Measurements from ENCODE around the gene TRIM59. TPM values are rescaled to one million over a fixed set of nuclear protein-coding genes. Genes with fewer than 3 reads are reported as not detected.

TRIM59 gene
- total and polyA plus RNA-seq, 2 experiments from 2014 or later: 11.1 to 15.5 TPM

DNA sequence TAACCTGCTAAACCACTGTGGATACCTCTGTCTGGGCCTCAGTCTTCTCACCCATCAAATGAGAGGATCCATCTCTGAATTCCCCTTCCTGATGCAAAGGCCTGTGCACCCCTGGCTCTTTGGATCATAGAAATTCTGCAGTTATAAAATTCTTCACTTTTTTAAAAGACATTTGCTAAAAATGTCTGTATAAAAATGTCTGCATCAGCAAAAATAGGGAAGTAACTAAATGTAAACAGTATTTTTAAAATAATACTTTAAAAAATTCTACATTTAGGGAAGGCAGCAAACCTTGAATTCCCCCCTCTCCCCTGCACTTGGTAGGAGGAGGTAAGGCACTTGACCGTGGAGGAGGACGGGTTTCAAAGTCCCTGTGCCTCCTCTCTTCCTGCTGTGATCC is 25.6 kb upstream of the TRIM59 start:
- no peaks in the 10 kb centered on the region for H3K36me3 ChIP-seq
- DNase-seq (ENCODE audit: low read depth in 1 of 2, low spot score in 1 of 2): no peak
- H3K4me1 ChIP-seq (ENCODE audit: low read depth): no peaks in the 10 kb centered on the region
- H3K27ac ChIP-seq: no peak overlapping the region
- no peaks in the 10 kb centered on the region for H3K9me3 ChIP-seq (ENCODE audit: low read depth)
- no peak for TF ChIP-seq CTCF (IDR thresholded peaks at IDR 0.05; ENCODE audit: low read depth, low read length)
- H3K4me3 ChIP-seq: no peak overlapping the region
- H3K27me3 ChIP-seq: no peaks in the 10 kb centered on the region

DNA sequence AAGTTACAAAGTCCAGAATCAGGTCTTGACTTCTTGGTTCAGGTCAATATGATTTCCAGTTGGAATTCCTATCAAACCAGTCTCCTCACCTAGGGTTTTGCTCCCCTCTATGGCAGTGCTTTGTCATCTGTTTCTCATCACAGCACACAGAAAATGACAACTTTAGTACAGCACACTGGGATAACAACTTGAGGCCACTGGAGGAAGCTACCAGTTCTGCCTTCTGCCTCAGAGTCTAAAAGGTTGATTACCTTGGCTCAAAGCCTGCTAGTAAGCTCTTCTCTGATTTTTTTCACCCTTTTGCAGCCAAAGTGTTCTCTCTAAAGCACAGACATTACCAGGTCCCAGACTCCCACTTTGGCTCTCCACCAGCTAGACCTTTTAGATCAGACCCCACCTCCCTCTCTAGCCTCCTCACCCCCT is 24.8 kb upstream of the TRIM59 start:
- Histone ChIP-seq H3K4me1 (ENCODE audit: low read depth) (no peaks in the 10 kb centered on the region), H3K27ac (no peak overlapping the region), H3K4me3 (no peak overlapping the region), H3K9me3 (ENCODE audit: low read depth) (no peaks in the 10 kb centered on the region), H3K36me3 (no peaks in the 10 kb centered on the region), H3K27me3 (no peaks in the 10 kb centered on the region)
- DNase-seq (ENCODE audit: low read depth in 1 of 2, low spot score in 1 of 2): peak in 1 of 2 donors; percentile 49
- no peak for TF ChIP-seq CTCF (IDR thresholded peaks at IDR 0.05; ENCODE audit: low read depth, low read length)

DNA sequence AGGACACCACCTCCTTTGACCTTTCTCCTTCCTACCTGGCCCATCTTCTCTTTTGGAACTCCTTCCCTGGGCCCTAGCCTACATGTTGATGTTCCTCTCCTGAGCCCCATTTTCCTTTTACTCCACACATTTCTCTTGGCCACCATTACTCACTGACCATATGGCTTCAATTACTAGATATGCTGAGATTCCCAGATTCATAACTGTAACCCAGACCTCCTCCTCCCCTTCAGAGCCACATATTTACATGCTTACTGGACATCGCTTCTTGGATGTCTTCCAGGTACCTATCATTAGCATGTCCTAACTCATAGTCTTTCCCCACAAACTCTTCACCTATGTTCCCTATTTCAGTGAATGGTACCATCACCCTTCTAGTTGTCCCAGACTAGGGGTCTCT is 24.4 kb upstream of the TRIM59 start:
- H3K9me3 ChIP-seq (ENCODE audit: low read depth): no peaks in the 10 kb centered on the region
- DNase-seq (ENCODE audit: low read depth in 1 of 2, low spot score in 1 of 2): peak in 1 of 2 donors; percentile 89
- H3K27ac ChIP-seq: no peak overlapping the region

GRCh38 chr3:160473221-160473620 is 23.6 kb upstream of the TRIM59 start:
- Histone ChIP-seq H3K4me3 (no peak overlapping the region), H3K27ac (no peak overlapping the region), H3K4me1 (ENCODE audit: low read depth) (no peaks in the 10 kb centered on the region), H3K9me3 (ENCODE audit: low read depth) (no peaks in the 10 kb centered on the region), H3K36me3 (no peaks in the 10 kb centered on the region), H3K27me3 (no peaks in the 10 kb centered on the region)
- TF ChIP-seq CTCF (IDR thresholded peaks at IDR 0.05; ENCODE audit: low read depth, low read length): no peak
- peak in 1 of 2 donors; percentile 24 for DNase-seq (ENCODE audit: low read depth in 1 of 2, low spot score in 1 of 2)

More for the DNA sequence above, 24.4 kb upstream of the TRIM59 start:
- no peak for TF ChIP-seq CTCF (IDR thresholded peaks at IDR 0.05; ENCODE audit: low read depth, low read length)
- no peaks in the 10 kb centered on the region for H3K27me3 ChIP-seq
- H3K4me3 ChIP-seq: no peak overlapping the region
- H3K4me1 ChIP-seq (ENCODE audit: low read depth): no peaks in the 10 kb centered on the region
- no peaks in the 10 kb centered on the region for H3K36me3 ChIP-seq

GRCh38 chr3:160472344-160472743 is 22.8 kb upstream of the TRIM59 start:
- no peak for DNase-seq (ENCODE audit: low read depth in 1 of 2, low spot score in 1 of 2)
- Histone ChIP-seq H3K36me3 (no peaks in the 10 kb centered on the region), H3K27ac (no peak overlapping the region), H3K9me3 (ENCODE audit: low read depth) (no peaks in the 10 kb centered on the region), H3K27me3 (no peaks in the 10 kb centered on the region), H3K4me1 (ENCODE audit: low read depth) (no peaks in the 10 kb centered on the region), H3K4me3 (no peak overlapping the region)
- TF ChIP-seq CTCF (IDR thresholded peaks at IDR 0.05; ENCODE audit: low read depth, low read length): no peak

DNA sequence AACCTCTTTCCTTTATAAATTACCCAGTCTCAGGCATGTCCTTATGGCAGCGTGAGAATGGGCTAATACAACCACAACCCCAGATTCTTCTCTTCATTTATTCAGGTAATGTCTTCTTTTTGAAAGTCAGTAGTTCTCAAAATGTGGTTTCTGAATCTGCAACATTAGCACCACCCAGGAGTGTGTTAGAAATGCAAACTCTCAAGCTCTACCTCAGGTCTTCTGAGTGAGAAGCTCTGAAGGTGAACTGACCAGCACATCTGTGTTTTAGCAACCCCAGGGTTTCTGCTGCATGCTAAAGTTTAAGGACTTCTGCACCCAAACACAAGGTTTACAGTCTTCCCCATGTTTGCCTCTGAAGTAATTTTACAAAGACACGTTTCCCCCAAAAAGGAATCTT is 22.3 kb upstream of the TRIM59 start:
- TF ChIP-seq CTCF (IDR thresholded peaks at IDR 0.05; ENCODE audit: low read depth, low read length): no peak
- no peaks in the 10 kb centered on the region for H3K36me3 ChIP-seq
- H3K9me3 ChIP-seq (ENCODE audit: low read depth): no peaks in the 10 kb centered on the region
- DNase-seq (ENCODE audit: low read depth in 1 of 2, low spot score in 1 of 2): no peak
- H3K4me1 ChIP-seq (ENCODE audit: low read depth): no peaks in the 10 kb centered on the region
- no peaks in the 10 kb centered on the region for H3K27me3 ChIP-seq
- no peak overlapping the region for H3K4me3 ChIP-seq
- H3K27ac ChIP-seq: no peak overlapping the region
